ENCODE measurements around the gene SYT6.

SYT6 gene

DNA sequence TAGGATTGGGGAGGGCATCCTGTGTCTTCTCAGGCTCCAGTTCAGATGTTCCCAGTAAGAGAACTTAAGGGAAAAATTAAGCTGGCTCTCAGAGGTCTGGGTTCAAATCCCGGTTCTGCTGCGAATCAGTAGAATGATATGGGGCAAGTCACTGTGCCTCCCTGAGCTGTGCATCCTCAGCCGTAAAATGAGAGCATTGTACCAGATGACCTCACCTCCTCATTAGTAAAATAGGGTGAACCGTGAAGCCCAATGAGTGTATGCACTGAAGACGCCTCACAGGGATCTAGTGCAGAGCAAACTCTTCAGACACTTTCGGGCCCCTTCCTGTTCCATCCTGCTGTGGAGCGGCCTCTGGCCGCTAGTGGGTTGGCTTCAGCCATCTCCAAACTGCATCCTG, 36.0 kb downstream of the SYT6 start:
- no peak for DNase-seq

DNA sequence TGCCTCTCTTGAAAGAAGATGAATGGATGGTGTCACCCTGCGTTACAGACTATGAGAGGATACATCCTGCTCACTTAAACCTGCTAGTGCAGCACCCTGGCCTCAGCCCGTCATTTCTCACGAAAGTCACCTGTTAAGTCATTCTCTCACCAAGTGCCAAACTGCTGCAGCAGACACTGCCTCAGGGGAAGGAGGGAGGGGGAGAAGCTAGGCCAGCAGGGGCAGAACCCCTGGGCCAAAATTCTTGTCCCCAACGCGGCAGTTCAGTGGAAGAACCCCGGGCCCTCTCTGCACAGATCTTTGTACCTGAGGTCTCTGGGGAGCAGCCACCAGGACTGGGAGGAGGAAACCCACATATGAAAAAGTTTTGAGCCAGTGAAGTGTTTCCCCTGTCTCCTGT, 37.6 kb downstream of the SYT6 start:
- no peak for DNase-seq

DNA sequence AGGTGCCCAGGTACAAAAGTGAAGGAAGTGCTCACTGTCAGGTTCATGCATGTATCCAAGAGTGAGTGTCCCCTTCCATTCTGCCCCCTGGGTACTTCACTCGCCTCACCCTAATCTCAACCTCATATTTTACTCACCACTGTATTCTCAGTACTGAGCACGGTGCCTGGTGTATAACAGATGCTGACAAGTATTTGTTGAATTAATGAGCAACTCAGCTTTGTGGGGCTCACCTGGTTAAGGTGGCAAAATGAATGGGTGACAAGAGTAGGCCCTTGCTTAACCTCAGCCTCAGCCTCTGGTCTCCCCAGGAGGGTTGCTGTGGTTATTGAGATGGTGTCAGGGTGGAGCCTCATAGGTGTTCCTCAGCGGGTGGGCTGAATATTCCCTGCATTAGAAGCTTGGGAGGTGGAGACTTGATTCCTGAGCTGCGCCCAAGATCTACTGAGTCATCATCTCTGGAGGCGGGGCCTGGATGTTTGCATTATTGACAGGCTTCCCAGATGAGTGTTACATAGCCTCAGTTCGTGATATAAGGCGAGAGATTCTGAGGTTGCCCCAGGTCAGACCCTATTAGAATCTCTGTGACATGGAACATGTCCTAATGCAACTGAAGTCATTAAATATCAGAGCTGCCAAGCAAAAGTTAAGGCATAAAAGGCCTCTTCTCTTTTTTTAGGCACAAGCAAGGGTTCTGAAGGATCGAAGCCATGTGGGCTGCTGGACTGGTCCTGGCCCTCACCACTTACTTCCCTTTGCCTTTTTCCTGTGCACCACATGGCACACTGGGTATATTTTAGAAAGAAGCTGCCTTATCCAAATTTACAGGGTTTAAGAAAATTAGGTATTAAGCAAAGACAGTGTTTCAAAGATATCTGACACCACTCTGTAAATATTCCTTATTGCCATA, 39.2 kb downstream of the SYT6 start:
- no peak for DNase-seq

DNA sequence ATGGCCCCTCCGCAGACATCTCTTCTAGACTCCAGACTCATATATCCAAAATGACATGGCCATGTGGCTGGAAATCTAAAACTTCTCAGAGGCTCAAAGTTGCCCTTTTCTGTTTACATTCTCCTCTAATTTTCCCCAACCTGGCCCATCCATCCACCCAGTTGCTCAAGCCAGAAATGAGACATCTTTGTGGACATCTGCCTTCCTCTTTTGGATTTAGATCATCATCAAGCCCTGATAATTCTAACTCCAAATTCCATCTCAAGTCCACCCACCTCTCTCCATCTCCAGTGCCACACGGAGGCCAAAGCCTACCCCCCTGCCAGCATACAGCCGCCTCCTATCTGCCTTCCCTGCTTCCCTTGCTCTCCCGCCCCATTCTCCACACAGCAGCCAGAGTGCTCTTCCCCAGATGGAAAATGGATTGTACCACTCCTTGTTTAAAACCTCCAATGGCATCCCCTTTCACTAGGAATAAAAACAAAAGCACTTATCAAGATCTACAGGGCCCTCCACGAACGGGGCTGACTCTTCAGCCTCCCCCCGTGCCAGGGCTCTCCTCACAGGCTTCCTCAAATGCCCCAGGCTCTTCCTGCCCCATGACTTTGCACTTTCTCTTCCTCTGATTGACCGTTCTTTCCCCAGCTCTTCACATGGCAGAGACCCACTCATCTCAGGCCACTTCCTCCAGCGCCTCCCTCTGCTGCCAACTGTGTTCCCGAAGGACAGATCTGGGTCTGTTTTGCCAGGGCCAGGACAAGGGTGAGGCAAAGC, 40.1 kb downstream of the SYT6 start:
- peak; percentile 7 for DNase-seq

DNA sequence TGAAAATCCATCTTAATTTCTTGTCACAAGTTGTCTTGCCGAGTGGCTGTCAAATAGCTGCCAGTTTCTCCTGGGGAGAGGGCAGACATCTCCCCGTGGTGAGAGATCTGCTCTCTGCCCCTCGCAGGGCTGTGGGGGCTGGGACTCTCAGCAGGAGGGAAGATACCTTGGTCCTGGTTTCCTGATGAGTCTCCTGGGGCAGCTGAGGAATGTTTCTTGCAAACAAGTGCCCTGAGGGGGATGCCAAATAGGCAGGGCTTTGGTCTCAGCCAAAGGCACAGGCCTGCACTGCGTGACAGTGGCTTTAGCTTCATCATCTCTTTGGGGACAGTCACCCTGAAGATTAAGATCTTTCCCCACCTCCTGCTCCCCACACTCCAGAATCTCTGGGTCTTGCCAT, 40.9 kb downstream of the SYT6 start:
- DNase-seq = no peak

DNA sequence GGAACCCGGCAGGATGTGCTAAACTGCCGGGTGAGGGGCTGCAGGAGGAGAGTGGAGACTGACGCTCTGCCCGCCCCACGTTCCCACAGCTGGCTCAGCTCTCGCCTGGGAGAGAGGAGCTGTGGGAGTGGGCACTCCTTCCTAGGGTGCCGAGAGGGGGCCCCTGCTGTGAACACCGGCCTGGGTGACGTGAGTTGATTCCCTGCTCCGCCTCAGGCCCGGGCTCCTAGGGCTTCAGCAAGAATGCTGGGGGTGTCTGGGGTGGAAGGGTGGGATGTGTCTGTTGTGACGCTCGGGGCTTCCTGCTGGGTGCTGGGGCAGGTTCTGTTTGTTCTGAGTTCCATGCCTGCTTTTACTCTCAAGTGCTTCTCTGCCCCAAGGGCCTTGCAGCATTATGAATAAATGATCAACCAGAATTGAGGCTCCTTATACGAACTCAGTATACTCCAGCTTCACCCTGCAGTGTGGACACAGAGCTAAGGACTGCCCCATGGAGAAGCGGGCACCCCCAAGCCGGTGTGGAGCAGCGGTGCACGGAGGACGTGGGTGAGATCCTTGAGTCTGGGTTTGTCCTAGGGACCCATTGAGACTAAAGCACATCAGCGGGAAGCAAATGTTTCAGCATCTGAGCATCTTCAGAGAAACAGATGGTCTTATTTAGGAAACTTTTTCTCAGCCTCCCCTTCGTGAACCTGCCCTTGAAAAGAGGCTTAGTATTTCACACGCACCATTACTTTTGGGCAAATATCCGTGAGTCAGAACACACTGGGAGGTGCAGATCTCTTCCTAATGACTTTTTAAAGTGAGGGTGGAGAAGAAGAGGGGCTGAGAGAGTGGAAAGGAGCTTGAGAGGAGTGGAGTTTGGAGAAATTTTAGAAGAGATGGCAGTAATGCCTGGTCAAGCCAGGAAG, 41.7 kb downstream of the SYT6 start:
- DNase-seq = no peak

DNA sequence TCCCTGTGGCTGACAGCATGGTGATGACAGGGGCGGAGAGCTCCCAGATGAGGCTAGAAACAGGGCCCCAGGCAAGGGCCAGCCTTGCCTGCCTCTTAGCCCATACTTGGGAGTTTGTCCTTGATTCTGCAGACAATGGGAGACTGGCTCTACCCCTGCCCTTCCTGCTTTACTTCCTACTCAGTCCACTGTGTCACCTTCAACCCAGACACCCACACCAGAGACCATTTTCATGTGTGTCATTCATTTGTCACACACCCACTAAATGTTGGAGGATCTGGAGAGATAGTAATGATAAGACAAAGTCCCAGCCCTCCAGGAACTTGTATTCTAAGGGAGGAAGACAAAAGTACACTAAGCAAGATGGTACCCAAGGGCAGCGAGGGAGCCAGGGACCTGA, 43.7 kb downstream of the SYT6 start:
- DNase-seq = no peak

DNA sequence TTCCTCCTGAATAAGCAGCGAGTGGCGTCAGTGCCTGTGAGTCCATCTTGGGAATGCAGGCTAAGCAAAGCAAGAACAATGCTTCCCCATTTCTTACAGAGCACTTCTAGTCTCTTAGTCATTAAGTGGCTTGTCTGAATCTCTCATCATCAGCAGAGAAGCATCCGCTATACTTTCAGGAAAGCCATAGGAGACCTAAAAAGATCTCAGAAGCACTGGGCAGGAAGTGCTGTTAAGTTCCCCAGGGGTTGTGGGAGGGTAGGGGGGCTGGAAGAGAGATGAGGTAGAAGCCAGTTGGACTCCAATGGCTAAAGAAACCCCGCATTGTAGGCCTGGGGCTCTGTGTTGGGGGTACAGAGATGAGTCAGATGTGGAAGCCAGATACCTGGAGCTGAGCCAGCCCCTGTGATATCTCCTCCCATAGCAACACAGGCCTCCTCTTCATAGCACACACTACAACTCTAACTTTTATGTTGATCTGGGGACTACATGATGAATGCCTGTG, 44.9 kb downstream of the SYT6 start:
- DNase-seq = no peak

DNA sequence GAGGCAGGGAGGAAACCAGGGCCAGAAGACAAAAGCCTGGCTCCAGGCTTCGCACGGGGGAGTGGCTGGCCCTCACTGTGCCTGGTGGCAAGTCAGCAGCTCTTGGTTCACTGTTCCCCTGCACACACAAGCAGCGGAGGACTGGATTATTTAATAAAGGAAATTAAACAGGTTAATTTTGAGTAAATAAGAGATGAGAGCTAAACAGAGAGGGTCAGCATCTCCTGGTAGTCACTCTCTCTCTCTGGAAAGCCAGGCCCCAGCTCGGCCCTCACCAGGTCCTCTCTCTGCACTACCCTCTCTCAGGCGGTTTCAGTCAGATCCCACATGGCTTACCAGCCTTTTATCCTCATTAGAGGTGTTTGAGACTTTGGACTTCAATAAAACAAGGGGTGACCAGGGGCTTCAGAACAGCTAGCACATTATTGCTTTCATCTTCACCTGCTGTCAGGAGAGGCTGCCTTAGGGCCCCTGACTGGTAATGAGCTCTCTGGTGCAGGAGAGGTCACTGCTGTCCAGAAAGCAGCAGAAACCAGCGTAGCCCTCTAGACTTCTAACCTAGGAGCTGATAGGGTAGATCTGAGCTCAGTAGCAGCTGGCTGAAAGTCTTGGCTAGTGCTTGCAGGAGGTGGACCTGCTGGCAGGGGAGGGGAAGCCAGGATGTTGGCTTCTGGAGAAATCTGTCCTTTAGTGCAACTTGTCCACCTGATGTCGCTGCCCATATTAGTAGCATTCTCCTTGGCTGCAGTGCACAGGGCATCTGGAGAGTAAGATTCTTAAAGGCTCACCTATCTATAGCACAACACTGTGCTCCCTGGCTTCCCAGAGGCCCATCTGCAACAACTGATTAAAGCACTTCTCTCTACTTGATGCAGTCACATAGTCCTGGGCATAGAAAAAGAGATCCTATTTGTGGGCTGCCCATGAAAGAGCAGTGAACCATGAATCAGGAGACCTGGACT, 45.9 kb downstream of the SYT6 start:
- DNase-seq = no peak

DNA sequence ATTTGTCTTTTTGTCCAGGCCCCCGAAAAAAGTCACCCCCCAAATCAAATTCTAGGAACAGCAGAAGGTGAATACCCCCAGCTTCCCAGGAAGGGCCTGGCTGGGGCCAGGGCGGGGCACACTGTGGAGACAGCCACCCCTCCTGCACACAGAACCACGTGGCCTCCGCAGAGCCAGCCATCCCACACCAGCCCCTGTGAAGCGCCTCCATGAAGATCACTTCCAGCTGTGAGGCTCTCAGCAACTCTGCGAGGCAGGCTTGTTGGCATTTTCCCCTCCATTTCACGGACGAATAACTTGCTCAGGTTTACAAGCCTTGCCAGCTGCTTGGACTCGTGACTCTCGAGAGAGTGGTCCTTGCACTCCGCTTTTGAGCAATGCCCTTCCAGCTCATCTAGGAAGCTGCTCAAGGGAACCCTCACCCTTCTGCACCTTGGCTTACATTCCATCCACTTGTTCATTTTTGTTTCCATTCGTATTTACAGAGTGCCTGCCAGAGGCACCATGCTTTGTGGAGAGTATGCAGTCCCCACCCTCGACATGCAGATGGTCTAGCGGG, 48.2 kb downstream of the SYT6 start:
- DNase-seq = no peak

DNA sequence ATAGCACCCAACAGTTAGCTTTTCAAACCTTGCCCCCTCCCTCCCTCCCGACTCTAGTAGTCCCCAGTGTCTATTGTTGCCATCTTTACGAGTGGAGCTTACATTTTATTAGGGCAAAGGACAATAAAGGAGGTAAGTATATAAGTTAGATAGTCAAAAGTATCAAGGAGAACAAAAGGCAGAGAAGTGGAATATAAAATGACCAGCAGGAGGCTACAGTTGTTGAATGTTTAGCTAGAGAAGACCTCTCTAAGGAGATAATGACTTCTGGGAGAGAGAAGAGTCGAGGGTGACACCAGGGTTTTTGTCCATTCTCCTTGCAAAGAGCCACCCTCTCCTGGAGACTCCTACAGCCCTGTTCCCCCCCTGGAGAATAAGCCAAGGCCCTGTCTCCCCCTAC, 48.7 kb downstream of the SYT6 start:
- DNase-seq = no peak

DNA sequence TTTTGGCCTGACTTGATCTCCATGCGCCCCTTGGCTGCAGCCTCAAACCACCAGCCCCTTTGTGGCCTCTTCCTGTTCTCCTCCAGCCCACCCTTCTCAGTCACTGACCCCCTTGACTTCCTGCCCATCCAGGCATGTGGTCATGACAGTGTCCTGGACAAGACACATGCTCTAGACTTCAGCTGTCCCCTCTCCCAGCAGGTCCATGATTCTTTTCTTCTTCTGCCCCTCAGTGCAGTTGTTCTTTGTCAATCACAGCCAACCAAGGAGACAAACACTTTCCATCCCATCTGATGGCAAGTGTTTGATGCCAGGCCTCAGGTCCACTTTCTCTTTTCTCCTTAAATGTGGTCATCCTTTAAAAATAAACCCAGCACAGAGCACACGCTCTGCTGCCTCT, 49.7 kb downstream of the SYT6 start:
- no peak for DNase-seq

DNA sequence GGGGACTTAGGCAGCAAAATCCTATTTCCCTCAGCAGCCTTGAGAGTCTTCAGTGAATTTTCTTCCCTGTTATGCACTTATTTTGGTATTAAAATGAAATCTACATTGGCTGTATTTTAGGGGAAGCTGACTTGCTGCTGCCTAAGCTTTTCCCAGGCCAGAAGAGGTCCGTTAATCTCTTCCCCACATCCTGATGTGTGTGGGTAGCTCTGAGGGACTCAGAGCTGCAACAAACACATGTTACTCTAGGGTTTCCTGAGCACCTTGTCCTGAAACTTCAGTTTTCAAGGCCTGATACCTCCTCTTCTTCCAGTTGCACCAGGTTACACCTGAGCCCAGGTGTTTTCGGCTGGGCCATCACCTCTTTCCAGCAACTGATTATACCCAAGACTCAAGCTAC, 51.5 kb downstream of the SYT6 start:
- no peak for DNase-seq

DNA sequence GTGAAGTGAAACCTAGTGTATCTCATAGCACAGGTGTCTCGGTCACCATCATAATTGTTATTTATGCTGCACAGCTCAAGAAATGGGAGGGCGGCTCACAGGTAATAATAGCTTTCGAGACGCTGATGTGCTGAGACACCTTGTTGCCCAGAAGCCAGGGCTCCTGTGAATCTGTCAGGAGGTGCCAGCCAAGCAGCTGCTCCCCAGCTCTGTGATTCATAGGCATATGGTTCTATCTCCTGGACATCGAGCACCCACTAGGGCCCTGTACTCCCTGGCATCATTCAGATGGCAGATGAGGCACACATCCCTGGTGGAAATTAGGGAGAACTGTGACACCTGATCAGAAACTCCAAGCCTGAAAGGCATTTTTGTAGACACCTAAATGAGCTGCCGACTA, 53.5 kb downstream of the SYT6 start:
- DNase-seq = no peak

DNA sequence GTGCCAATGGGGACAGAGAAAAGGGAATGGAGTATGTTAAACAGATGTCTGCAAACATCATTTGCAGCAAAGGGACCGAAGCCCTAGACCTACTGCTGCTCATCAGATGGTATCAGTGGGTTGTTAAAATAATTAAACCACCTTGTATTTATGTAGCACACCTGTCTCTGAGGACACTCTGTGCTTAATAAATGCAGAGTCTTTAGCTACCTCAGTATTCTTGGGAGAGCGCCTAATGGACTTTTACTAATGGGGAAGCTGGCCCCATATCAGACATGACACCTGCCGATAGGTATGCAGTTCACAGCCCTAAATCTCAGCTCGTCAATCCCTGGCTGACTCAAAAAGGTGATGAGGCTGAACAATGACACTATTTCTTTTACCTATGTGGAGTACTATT, 54.4 kb downstream of the SYT6 start:
- no peak for DNase-seq

DNA sequence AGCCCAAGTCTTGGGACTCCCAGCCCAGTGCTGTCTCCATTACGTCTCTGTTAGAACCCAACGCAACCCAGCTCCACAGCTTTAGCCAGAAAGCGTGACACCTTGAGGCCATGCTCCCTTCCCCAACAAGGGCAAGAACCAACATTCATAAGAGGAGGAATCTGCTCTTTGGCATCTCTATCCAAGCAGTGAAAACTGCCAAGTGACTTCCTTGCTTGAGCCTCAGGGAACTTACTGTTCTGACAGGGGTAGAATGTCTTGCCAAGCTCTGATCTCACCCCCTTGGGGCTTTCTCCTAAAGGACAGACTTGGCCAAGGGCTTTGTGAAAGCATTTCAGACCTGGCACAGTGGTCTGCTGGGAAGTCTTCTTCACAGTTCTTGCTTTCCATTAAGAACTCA, 56.6 kb downstream of the SYT6 start:
- DNase-seq = no peak

DNA sequence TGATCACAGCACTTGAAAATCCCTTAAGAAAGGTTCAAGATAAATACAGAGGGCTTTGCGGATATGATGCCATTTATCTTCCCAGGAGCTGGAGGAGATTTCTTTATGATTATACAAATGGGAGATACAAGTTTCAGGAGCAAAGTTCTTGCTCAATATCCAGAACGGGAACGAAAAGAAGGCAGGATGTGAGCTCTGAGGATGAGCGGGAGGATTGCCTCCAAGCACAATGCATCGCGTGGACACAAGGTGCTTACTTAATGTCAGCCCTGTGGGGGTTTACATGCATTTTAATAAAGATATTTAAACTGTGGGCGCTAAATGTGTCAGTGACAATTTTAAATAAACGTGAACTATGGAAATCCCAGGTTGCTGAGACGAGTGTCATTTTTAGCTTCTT, 59.0 kb downstream of the SYT6 start:
- DNase-seq = no peak

DNA sequence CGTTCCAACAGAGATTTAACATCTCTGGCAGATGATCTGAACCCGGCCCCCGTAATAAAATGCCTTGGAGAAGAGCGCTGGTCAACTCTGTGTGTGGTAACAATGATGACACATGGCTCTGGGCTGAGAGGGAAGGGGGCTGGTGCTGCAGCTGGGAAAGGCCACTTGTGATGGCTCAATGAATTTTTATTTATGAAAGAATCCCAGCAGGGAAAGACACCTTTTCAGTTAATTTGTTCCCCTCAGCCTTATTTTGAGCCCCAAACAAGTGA, 59.4 kb downstream of the SYT6 start:
- no peak for DNase-seq

DNA sequence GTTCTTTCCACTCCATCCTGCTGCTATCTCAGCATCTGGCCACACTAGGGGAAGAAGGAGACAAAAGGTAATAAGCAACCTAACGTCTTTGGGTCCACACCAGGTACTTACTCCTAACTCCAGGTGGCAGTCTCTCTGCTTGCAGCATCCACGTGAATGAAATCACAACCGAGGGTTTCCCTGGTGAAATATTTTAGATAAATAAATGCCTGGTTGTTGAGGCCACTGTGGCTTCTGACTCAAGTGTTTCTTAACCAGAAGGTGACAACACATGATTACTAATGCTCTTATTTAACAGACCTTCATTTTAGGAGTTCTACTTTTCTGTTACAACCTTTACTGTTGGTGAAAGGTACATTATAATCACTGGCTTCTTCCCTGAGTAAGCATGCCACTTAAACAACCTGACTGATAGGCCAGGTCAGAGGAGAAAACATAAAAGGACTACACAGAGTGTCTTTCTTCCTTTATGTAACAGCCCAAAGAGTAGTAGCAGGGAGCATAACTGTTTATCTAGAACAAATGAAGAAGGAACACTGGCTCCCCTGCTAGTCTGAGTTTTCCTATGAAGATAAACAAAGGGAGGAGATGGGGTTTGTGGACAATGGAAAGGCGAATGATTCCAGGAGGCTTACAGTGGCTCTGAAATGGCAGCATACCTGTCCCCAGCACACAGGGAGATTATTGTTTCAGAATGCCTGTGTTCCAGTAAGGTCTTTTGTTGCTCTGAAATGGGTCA, 59.9 kb downstream of the SYT6 start:
- peak; percentile 2 for DNase-seq

DNA sequence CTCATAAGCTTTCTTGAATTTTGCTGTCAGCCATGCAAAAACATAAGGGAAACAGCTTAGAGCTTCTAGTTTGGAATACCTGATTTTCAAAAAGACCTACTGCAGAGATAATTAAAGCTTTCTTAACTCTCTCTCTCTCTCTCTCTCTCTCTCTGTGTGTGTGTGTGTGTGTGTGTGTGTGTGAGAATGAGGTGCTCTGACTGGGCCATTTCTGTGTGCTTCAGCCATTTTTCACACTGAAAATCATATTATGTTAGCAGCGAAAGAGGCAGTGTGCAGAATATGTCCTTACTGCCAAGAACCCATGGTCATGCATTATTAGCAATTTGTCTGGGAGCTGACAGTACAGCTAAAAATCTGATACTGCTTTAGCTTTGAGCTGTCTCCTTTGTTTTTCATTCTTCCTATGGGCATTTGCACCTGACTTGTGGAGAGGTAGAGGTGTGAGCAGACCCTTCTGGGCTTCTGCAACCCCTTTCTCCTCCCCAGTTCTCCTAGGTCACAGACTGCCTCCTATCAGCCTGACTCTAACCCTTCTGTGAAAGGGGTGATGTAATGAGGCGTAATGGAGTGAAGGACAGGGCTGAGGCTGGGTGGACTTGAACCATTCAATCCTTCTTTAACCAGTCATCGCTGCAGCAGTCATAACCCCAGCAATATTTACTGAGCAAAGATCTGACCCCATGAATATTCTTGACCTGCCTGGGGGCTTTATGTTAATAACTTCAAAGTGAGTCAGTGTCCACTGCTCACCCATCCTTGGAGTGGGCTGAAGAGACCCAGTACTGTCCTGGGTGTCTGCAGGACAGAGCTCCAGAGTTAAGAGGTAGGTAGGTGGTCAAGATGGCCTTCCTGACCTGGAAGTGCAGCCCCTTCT, 61.2 kb downstream of the SYT6 start:
- DNase-seq = no peak
